ENCODE results near the gene TMEM123. TPM values are rescaled to one million over a fixed set of nuclear protein-coding genes. Genes with fewer than 3 reads are reported as not detected.
"Not testable (repeated sequence)": the region's sequence is repeated elsewhere in the genome, so short reads cannot be mapped to it uniquely, and the experiment has no call there.

TMEM123 gene
- total RNA-seq, 2 experiments from 2014 or later = 299 to 310 TPM

GRCh38 chr11:102390667-102391465 lies 61.7 kb downstream of the TMEM123 start:
- Mint-ChIP-seq H3K9me3 (peaks cover 6% of the 10 kb centered on the region), H3K27me3 (no peaks in the 10 kb centered on the region), H3K4me1 (peaks cover 41% of the 10 kb centered on the region), H3K36me3 (peaks cover 68% of the 10 kb centered on the region), H3K27ac (peak overlapping the region; percentile 76), H3K4me3 (no peak overlapping the region)
- DNase-seq = peak; percentile 48

GRCh38 chr11:102389253-102389652 lies 63.3 kb downstream of the TMEM123 start:
- no peak for DNase-seq
- H3K27me3 Mint-ChIP-seq = no peaks in the 10 kb centered on the region
- peaks cover 6% of the 10 kb centered on the region for H3K9me3 Mint-ChIP-seq
- peaks cover 47% of the 10 kb centered on the region for H3K4me1 Mint-ChIP-seq
- H3K27ac Mint-ChIP-seq = no peak overlapping the region
- H3K36me3 Mint-ChIP-seq = peaks cover 58% of the 10 kb centered on the region
- H3K4me3 Mint-ChIP-seq = no peak overlapping the region

GRCh38 chr11:102387043-102387781 lies 65.4 kb downstream of the TMEM123 start:
- DNase-seq = no peak
- Mint-ChIP-seq H3K36me3 (peaks cover 51% of the 10 kb centered on the region), H3K27ac (no peak overlapping the region), H3K9me3 (peaks cover 6% of the 10 kb centered on the region), H3K27me3 (no peaks in the 10 kb centered on the region), H3K4me3 (no peak overlapping the region), H3K4me1 (peaks cover 39% of the 10 kb centered on the region)

GRCh38 chr11:102386136-102386734 lies 66.3 kb downstream of the TMEM123 start:
- Mint-ChIP-seq H3K27ac (peak overlapping the region; percentile 25), H3K27me3 (no peaks in the 10 kb centered on the region), H3K4me1 (peaks cover 41% of the 10 kb centered on the region), H3K36me3 (peaks cover 49% of the 10 kb centered on the region), H3K4me3 (no peak overlapping the region), H3K9me3 (peaks cover 6% of the 10 kb centered on the region)
- no peak for DNase-seq

GRCh38 chr11:102385085-102386007 lies 67.2 kb downstream of the TMEM123 start:
- H3K4me1 Mint-ChIP-seq = peaks cover 35% of the 10 kb centered on the region
- H3K27ac Mint-ChIP-seq = peak overlapping the region; percentile 27
- no peak for DNase-seq
- no peak overlapping the region for H3K4me3 Mint-ChIP-seq
- H3K9me3 Mint-ChIP-seq = peaks cover 6% of the 10 kb centered on the region
- no peaks in the 10 kb centered on the region for H3K27me3 Mint-ChIP-seq
- peaks cover 52% of the 10 kb centered on the region for H3K36me3 Mint-ChIP-seq

GRCh38 chr11:102384419-102385079 lies 68.0 kb downstream of the TMEM123 start:
- Mint-ChIP-seq H3K36me3 (peaks cover 53% of the 10 kb centered on the region), H3K4me3 (no peak overlapping the region), H3K27me3 (no peaks in the 10 kb centered on the region), H3K4me1 (peaks cover 32% of the 10 kb centered on the region), H3K9me3 (peaks cover 6% of the 10 kb centered on the region), H3K27ac (no peak overlapping the region)
- DNase-seq = no peak

GRCh38 chr11:102383839-102384238 lies 68.7 kb downstream of the TMEM123 start:
- H3K27ac Mint-ChIP-seq = no peak overlapping the region
- H3K4me1 Mint-ChIP-seq = peaks cover 31% of the 10 kb centered on the region
- peaks cover 52% of the 10 kb centered on the region for H3K36me3 Mint-ChIP-seq

GRCh38 chr11:102382384-102382783 lies 70.2 kb downstream of the TMEM123 start:
- H3K36me3 Mint-ChIP-seq = peaks cover 46% of the 10 kb centered on the region
- no peaks in the 10 kb centered on the region for H3K9me3 Mint-ChIP-seq
- no peak overlapping the region for H3K4me3 Mint-ChIP-seq
- H3K4me1 Mint-ChIP-seq = peaks cover 35% of the 10 kb centered on the region
- no peak overlapping the region for H3K27ac Mint-ChIP-seq
- no peak for DNase-seq
- no peaks in the 10 kb centered on the region for H3K27me3 Mint-ChIP-seq

More at GRCh38 chr11:102383839-102384238, 68.7 kb downstream of the TMEM123 start:
- no peak for DNase-seq
- Mint-ChIP-seq H3K9me3 (peaks cover under 1% of the 10 kb centered on the region), H3K4me3 (no peak overlapping the region), H3K27me3 (no peaks in the 10 kb centered on the region)

GRCh38 chr11:102378818-102379217 lies 73.7 kb downstream of the TMEM123 start:
- no peak for DNase-seq
- no peak overlapping the region for H3K27ac Mint-ChIP-seq
- no peaks in the 10 kb centered on the region for H3K9me3 Mint-ChIP-seq
- H3K4me3 Mint-ChIP-seq = no peak overlapping the region
- H3K4me1 Mint-ChIP-seq = peaks cover 25% of the 10 kb centered on the region
- H3K27me3 Mint-ChIP-seq = no peaks in the 10 kb centered on the region
- H3K36me3 Mint-ChIP-seq = peaks cover 43% of the 10 kb centered on the region

- no peak overlapping the region for H3K27ac Mint-ChIP-seq
- H3K4me3 Mint-ChIP-seq = no peak overlapping the region
- peaks cover 27% of the 10 kb centered on the region for H3K4me1 Mint-ChIP-seq
- no peaks in the 10 kb centered on the region for H3K9me3 Mint-ChIP-seq
- peaks cover 41% of the 10 kb centered on the region for H3K36me3 Mint-ChIP-seq
- no peaks in the 10 kb centered on the region for H3K27me3 Mint-ChIP-seq
- no peak for DNase-seq
Measured at GRCh38 chr11:102377891-102378290, 74.7 kb downstream of the TMEM123 start.

- peaks cover 26% of the 10 kb centered on the region for H3K4me1 Mint-ChIP-seq
- no peak overlapping the region for H3K4me3 Mint-ChIP-seq
- H3K27me3 Mint-ChIP-seq = no peaks in the 10 kb centered on the region
- H3K27ac Mint-ChIP-seq = no peak overlapping the region
- no peaks in the 10 kb centered on the region for H3K9me3 Mint-ChIP-seq
- peaks cover 42% of the 10 kb centered on the region for H3K36me3 Mint-ChIP-seq
- DNase-seq = no peak
Measured at GRCh38 chr11:102375720-102376399, 76.7 kb downstream of the TMEM123 start.

GRCh38 chr11:102374633-102375424 lies 77.7 kb downstream of the TMEM123 start:
- H3K4me1 Mint-ChIP-seq = peaks cover 26% of the 10 kb centered on the region
- DNase-seq, H3K27ac Mint-ChIP-seq, H3K4me3 Mint-ChIP-seq, H3K9me3 Mint-ChIP-seq, H3K27me3 Mint-ChIP-seq: not testable (repeated sequence)
- peaks cover 37% of the 10 kb centered on the region for H3K36me3 Mint-ChIP-seq

GRCh38 chr11:102368472-102368871 lies 84.1 kb downstream of the TMEM123 start:
- Mint-ChIP-seq H3K4me1 (peaks cover 21% of the 10 kb centered on the region), H3K27ac (peak overlapping the region; percentile 21)

More at GRCh38 chr11:102368472-102368871, 84.1 kb downstream of the TMEM123 start:
- Mint-ChIP-seq H3K27me3 (no peaks in the 10 kb centered on the region), H3K9me3 (no peaks in the 10 kb centered on the region), H3K36me3 (peaks cover 42% of the 10 kb centered on the region), H3K4me3 (no peak overlapping the region)
- DNase-seq = no peak

All from activated naive CD8-positive, alpha-beta T cell treated with anti-CD3 and anti-CD28 coated beads for 36 hours (primary cell).